Measurements from ENCODE around the gene PLA2G3. TPM values are rescaled to one million over a fixed set of nuclear protein-coding genes. Genes with fewer than 3 reads are reported as not detected.

The PLA2G3 gene
- total and polyA plus RNA-seq, 2 of the 13 experiments (the other 11 are each of a cell fraction or from before 2014, with no cell fraction given) = 0.12 to 0.42 TPM

DNA sequence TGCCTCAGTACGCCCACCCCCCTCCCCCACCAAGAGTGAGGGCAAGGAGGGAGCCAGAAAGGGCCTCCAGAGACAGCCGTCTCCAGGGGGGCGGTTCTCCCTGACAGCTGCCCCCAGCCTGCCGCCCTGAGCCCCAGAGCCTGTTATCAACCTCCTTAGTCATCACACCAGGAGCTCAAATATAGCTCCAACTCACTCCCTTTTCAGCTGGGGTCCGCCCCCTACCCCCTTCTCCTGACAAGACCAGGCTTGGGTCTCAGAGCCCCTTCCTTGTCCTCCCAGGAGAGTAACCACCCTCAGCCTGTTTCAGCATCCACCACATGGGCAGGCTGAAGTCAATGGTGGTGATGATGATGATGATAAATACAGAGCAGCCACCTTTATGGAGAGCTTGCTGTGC, 20.1 kb downstream of the PLA2G3 start:
- Histone ChIP-seq H2AFZ (ENCODE audit: low read length) (no peak overlapping the region), H3K4me1 (ENCODE audit: insufficient read depth, low read length) (peaks cover 37% of the 10 kb centered on the region), H3K9ac (ENCODE audit: insufficient read depth, low read depth, low read length) (no peak overlapping the region), H3K36me3 (replicated peaks in 1 of 2; ENCODE audit: control insufficient read depth in 1 of 2, insufficient read depth in 2 of 2, low read length in 2 of 2) (no peaks in the 10 kb centered on the region), H3K9me3 (ENCODE audit: low read length) (no peaks in the 10 kb centered on the region), H3K4me3 (replicated peaks in 1 of 3; ENCODE audit: insufficient read depth in 1 of 3, low read depth in 2 of 3, low read length in 3 of 3) (no peak overlapping the region), H4K20me1 (ENCODE audit: insufficient read depth, low read length) (no peaks in the 10 kb centered on the region), H3K27ac (ENCODE audit: extremely low read length, insufficient read depth, low read length) (no peak overlapping the region), H3K4me2 (ENCODE audit: low read depth, low read length) (no peak overlapping the region), H3K79me2 (ENCODE audit: insufficient read depth, low read length) (no peaks in the 10 kb centered on the region), H3K27me3 (ENCODE audit: control insufficient read depth in 1 of 2, insufficient read depth in 2 of 2, low read length in 2 of 2) (peaks cover 1 to 26% of the 10 kb centered on the region in 2 experiments; a peak in 4 of 5 replicates)
- CTCF ChIA-PET (ENCODE audit: low intra/inter-chr PET ratio, low total read pairs) = no interaction called here
- 10% methylated on average over 1 of the region's 5 CpGs for WGBS (ENCODE audit: low lambda C conversion rate)
- FAIRE-seq (no peak), DNase-seq (ENCODE audit: low spot score) (no peak), ATAC-seq (no peak)
- POLR2A ChIA-PET = no interaction called here
- TF ChIP-seq ZNF230 (CRISPR knock-in tag; IDR thresholded peaks at IDR 0.05) (no peak), MEIS2 (CRISPR knock-in tag; IDR thresholded peaks at IDR 0.05) (no peak), NFE2L2 (IDR thresholded peaks at IDR 0.05; ENCODE audit: low read length) (no peak), RXRA (CRISPR knock-in tag; IDR thresholded peaks at IDR 0.05) (no peak), CENPT (CRISPR knock-in tag; IDR thresholded peaks at IDR 0.05; ENCODE audit: low read depth) (no peak), ZNF382 (CRISPR knock-in tag; IDR thresholded peaks at IDR 0.05; ENCODE audit: borderline replicate concordance) (no peak), PCBP1 (IDR thresholded peaks at IDR 0.05; ENCODE audit: borderline replicate concordance, low read depth, low read length) (no peak), SALL1 (CRISPR knock-in tag; IDR thresholded peaks at IDR 0.05) (no peak), KDM5A (IDR thresholded peaks at IDR 0.05; ENCODE audit: borderline replicate concordance, low read length) (no peak), ZNF17 (CRISPR knock-in tag; IDR thresholded peaks at IDR 0.05) (no peak), ZNF331 (CRISPR knock-in tag; IDR thresholded peaks at IDR 0.05) (no peak), ZNF768 (CRISPR knock-in tag; IDR thresholded peaks at IDR 0.05) (no peak), ZZZ3 (CRISPR knock-in tag; IDR thresholded peaks at IDR 0.05; ENCODE audit: borderline replicate concordance) (no peak), ZNF235 (CRISPR knock-in tag; IDR thresholded peaks at IDR 0.05; ENCODE audit: borderline replicate concordance) (no peak), ZNF446 (CRISPR knock-in tag; IDR thresholded peaks at IDR 0.05) (no peak), FOXA1 (IDR thresholded peaks at IDR 0.05) (no peak), FOXA1 (CRISPR knock-in tag; IDR thresholded peaks at IDR 0.05) (no peak)
- TF ChIP-seq, protein P1, sequence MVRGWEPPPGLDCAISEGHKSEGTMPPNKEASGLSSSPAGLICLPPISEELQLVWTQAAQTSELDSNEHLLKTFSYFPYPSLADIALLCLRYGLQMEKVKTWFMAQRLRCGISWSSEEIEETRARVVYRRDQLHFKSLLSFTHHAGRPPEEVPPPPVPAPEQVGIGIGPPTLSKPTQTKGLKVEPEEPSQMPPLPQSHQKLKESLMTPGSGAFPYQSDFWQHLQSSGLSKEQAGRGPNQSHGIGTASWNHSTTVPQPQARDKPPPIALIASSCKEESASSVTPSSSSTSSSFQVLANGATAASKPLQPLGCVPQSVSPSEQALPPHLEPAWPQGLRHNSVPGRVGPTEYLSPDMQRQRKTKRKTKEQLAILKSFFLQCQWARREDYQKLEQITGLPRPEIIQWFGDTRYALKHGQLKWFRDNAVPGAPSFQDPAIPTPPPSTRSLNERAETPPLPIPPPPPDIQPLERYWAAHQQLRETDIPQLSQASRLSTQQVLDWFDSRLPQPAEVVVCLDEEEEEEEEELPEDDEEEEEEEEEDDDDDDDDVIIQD (CRISPR knock-in tag; IDR thresholded peaks at IDR 0.05; ENCODE audit: low read depth) = no peak
- TF ChIP-seq, protein P2, sequence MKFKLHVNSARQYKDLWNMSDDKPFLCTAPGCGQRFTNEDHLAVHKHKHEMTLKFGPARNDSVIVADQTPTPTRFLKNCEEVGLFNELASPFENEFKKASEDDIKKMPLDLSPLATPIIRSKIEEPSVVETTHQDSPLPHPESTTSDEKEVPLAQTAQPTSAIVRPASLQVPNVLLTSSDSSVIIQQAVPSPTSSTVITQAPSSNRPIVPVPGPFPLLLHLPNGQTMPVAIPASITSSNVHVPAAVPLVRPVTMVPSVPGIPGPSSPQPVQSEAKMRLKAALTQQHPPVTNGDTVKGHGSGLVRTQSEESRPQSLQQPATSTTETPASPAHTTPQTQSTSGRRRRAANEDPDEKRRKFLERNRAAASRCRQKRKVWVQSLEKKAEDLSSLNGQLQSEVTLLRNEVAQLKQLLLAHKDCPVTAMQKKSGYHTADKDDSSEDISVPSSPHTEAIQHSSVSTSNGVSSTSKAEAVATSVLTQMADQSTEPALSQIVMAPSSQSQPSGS (CRISPR knock-in tag; IDR thresholded peaks at IDR 0.05) = no peak
- TF ChIP-seq, protein P3, sequence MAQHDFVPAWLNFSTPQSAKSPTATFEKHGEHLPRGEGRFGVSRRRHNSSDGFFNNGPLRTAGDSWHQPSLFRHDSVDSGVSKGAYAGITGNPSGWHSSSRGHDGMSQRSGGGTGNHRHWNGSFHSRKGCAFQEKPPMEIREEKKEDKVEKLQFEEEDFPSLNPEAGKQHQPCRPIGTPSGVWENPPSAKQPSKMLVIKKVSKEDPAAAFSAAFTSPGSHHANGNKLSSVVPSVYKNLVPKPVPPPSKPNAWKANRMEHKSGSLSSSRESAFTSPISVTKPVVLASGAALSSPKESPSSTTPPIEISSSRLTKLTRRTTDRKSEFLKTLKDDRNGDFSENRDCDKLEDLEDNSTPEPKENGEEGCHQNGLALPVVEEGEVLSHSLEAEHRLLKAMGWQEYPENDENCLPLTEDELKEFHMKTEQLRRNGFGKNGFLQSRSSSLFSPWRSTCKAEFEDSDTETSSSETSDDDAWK (CRISPR knock-in tag; IDR thresholded peaks at IDR 0.05) = no peak
- TF ChIP-seq, protein P4, sequence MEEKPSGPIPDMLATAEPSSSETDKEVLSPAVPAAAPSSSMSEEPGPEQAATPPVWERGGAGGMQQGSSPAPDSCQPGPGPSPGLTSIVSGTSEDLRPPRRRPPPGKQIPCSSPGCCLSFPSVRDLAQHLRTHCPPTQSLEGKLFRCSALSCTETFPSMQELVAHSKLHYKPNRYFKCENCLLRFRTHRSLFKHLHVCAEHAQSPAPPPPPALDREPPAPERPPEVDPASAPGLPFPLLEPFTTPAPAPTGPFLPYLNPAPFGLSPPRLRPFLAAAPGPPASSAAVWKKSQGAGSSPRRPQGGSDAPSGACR (CRISPR knock-in tag; IDR thresholded peaks at IDR 0.05) = no peak
- BruUV-seq (replicated peaks) = no TSS peak
- in situ Hi-C loops (cut with HindIII; ENCODE audit: extremely low pct_ligation_motif_present, low pct_unique_long_range_greater_than_20kb) = no loop called here
- intact Hi-C loops (cut with micrococcal nuclease; ENCODE audit: unreplicated experiment) = no loop called here
